Left ventricle myocardium inferior (tissue), 1 donor: ENCODE data around the gene FHL5. TPM values are rescaled to one million over a fixed set of nuclear protein-coding genes. Genes with fewer than 3 reads are reported as not detected.
"Not testable (repeated sequence)": the region's sequence is repeated elsewhere in the genome, so short reads cannot be mapped to it uniquely, and the experiment has no call there.

Experiments used
- DNase-seq: peaks from one replicate; pipeline ENCODE4 v3.0.0-alpha.2; 2020
- H3K27ac ChIP-seq: fragments of 200-600 bp; replicated peaks from 2 replicates; pipeline ENCODE4 v1.8.0; 2021
- H3K27me3 ChIP-seq: fragments of 200-600 bp; 2 replicates; pipeline ENCODE4 v1.8.0; 2021; ENCODE audit warnings: low read depth
- H3K36me3 ChIP-seq: fragments of 200-600 bp; 2 replicates; pipeline ENCODE4 v1.8.0; 2021
- H3K4me1 ChIP-seq: fragments of 200-600 bp; 2 replicates; pipeline ENCODE4 v1.8.0; 2021
- H3K4me3 ChIP-seq: fragments of 200-600 bp; 2 replicates; pipeline ENCODE4 v1.8.0; 2021; ENCODE audit warnings: mild to moderate bottlenecking, moderate library complexity
- H3K9me3 ChIP-seq: fragments of 200-600 bp; replicated peaks from 2 replicates; pipeline ENCODE4 v1.8.0; 2021
- CTCF ChIP-seq: fragments of 200-600 bp; IDR thresholded peaks from 2 replicates; pipeline ENCODE4 v1.8.0; 2021; ENCODE audit warnings: antibody characterized with exemption, mild to moderate bottlenecking, borderline replicate concordance
- intact Hi-C: fragments of 100-400 bp; cut with micrococcal nuclease; formaldehyde crosslinking; loops from one replicate; pipeline ENCODE4 v1.11.0; 2022
- total RNA-seq: library from RNA; stranded (reverse); fragmentation: NEBNext Ultra II Directional; extraction: Animal tissue kit (Norgen Biotek cat#: 25700); gene quantifications from one replicate; pipeline ENCODE4 v1.2.1, GENCODE V29; 2021
- donor health status: DM: no; HTN: yes; CAD: no; lungs with severe emphysema.

The FHL5 gene
- total RNA-seq, 1 donor from 2014 or later = 5.3 TPM

GRCh38 chr6:96554558-96554957 is 8.4 kb upstream of the FHL5 start:
- Histone ChIP-seq H3K27ac (no peak overlapping the region), H3K4me1 (no peaks in the 10 kb centered on the region), H3K4me3 (no peak overlapping the region), H3K9me3 (no peaks in the 10 kb centered on the region), H3K27me3 (no peaks in the 10 kb centered on the region), H3K36me3 (peaks cover 70% of the 10 kb centered on the region)
- intact Hi-C loops = no loop called here
- DNase-seq = no peak
- no peak for TF ChIP-seq CTCF

GRCh38 chr6:96559740-96560139 is 3.2 kb upstream of the FHL5 start:
- H3K27me3 ChIP-seq, H3K4me3 ChIP-seq, H3K9me3 ChIP-seq, DNase-seq, H3K27ac ChIP-seq, intact Hi-C loops, H3K4me1 ChIP-seq: not testable (repeated sequence)
- H3K36me3 ChIP-seq = peaks cover 18% of the 10 kb centered on the region

GRCh38 chr6:96563853-96564252 is 925 bp downstream of the FHL5 start:
- Histone ChIP-seq H3K27me3 (no peaks in the 10 kb centered on the region), H3K9me3 (peaks cover 6% of the 10 kb centered on the region), H3K36me3 (no peaks in the 10 kb centered on the region), H3K4me3 (peak overlapping the region; percentile 48), H3K27ac (peak overlapping the region; percentile 54), H3K4me1 (no peaks in the 10 kb centered on the region)
- no peak for TF ChIP-seq CTCF
- no peak for DNase-seq
- intact Hi-C loops = no loop called here

- Histone ChIP-seq H3K4me3 (no peak overlapping the region), H3K4me1 (no peaks in the 10 kb centered on the region), H3K27ac (no peak overlapping the region), H3K27me3 (no peaks in the 10 kb centered on the region), H3K9me3 (peaks cover 32% of the 10 kb centered on the region), H3K36me3 (no peaks in the 10 kb centered on the region)
- intact Hi-C loops = no loop called here
- no peak for DNase-seq
- no peak for TF ChIP-seq CTCF
Observed at GRCh38 chr6:96570053-96570452, 7.1 kb downstream of the FHL5 start.

DNA sequence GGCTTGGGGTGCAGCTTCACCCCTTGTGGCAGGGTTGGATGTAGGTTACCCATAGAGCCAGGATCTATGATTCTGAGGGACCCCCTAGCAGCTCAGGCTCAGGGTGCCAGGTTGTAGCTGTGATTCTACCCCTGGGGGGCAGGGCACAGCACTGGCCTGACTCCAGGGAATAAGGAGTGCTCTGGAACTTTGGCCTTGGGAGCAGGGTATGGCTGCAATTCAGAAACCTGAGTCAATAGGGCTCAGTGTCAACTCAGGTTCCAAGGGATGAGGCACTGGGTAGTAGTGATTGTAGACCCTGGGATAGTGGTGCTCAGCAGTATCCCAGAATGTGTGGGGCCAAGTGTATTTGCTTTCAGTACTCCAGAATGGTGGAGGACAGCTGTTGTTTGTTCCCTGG is 8.6 kb downstream of the FHL5 start:
- no peak for TF ChIP-seq CTCF
- H3K9me3 ChIP-seq = peaks cover 26% of the 10 kb centered on the region
- H3K4me1 ChIP-seq = no peaks in the 10 kb centered on the region
- H3K27ac ChIP-seq = no peak overlapping the region
- no peak overlapping the region for H3K4me3 ChIP-seq
- H3K27me3 ChIP-seq = peaks cover 3% of the 10 kb centered on the region
- intact Hi-C loops = no loop called here
- DNase-seq = no peak
- H3K36me3 ChIP-seq = no peaks in the 10 kb centered on the region

- Histone ChIP-seq H3K4me1 (no peaks in the 10 kb centered on the region), H3K27me3 (peaks cover 3% of the 10 kb centered on the region), H3K27ac (no peak overlapping the region), H3K9me3 (peaks cover 13% of the 10 kb centered on the region), H3K36me3 (no peaks in the 10 kb centered on the region), H3K4me3 (no peak overlapping the region)
- no peak for DNase-seq
- no peak for TF ChIP-seq CTCF
- intact Hi-C loops = no loop called here
Observed at GRCh38 chr6:96575359-96575758, 12.4 kb downstream of the FHL5 start.
